Measurements from ENCODE around the gene ANKRD34C.
A peak's percentile ranks its signal among the peaks of the same experiment; 100 is the strongest.

DNA sequence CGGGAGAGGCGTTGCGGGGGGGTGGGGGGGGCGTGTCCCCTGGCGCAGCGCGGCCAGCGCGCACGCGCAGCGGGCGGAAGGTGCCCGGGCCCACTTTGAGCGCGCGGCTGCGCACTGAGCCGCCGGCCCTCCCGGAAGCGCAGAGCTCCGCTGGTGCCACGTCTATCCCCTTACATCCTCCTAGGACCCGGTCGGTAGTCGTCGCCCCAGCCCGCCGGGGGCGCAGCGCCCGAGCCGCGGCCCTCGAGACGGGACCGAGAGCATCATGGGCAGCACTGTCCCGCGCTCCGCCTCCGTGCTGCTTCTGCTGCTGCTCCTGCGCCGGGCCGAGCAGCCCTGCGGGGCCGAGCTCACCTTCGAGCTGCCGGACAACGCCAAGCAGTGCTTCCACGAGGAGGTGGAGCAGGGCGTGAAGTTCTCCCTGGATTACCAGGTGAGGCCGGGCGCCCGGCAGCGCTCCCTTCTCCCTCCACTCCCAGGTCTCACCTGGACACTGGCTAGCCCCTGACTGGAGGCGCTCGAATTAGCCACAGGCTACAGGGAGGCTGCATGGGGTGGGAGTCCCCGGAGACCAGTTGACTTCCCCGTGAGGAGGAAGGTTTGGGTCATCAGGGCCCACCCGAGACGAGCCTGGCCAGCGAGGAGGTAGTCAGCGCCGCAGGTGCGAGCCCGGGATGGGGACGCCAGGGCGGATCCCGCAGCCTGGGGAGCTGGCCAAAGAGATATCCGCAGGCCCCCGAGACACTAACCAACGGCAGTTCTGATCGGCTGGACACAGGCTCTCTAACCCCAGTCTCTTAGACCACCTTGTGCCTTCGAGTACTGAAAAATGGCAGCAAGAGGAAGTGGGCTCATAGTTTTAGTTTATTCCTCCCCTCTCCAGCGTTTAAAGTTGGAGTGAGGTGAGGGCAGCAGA is 28.7 kb downstream of the ANKRD34C start, which contains the start of gene TMED3:
- no peak for TF ChIP-seq ZNF121 (CRISPR knock-in tag; IDR thresholded peaks at IDR 0.05)
- TF ChIP-seq OVOL2 (CRISPR knock-in tag; IDR thresholded peaks at IDR 0.05; ENCODE audit: borderline replicate concordance), result no peak
- TF ChIP-seq FOXK1 (CRISPR knock-in tag; IDR thresholded peaks at IDR 0.05), result peak; percentile 48; the same call in 1 of the 2 replicates
- TF ChIP-seq, protein P1, sequence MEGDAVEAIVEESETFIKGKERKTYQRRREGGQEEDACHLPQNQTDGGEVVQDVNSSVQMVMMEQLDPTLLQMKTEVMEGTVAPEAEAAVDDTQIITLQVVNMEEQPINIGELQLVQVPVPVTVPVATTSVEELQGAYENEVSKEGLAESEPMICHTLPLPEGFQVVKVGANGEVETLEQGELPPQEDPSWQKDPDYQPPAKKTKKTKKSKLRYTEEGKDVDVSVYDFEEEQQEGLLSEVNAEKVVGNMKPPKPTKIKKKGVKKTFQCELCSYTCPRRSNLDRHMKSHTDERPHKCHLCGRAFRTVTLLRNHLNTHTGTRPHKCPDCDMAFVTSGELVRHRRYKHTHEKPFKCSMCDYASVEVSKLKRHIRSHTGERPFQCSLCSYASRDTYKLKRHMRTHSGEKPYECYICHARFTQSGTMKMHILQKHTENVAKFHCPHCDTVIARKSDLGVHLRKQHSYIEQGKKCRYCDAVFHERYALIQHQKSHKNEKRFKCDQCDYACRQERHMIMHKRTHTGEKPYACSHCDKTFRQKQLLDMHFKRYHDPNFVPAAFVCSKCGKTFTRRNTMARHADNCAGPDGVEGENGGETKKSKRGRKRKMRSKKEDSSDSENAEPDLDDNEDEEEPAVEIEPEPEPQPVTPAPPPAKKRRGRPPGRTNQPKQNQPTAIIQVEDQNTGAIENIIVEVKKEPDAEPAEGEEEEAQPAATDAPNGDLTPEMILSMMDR (IDR thresholded peaks at IDR 0.05), result no peak
- TF ChIP-seq JUN (CRISPR knock-in tag; IDR thresholded peaks at IDR 0.05), result 0 out of 2 replicates have a peak, but pooled peaks have one; percentile 25
- TF ChIP-seq ATF1 (CRISPR knock-in tag; IDR thresholded peaks at IDR 0.05), result no peak

Measured in WTC11 (cell line).